GM12874 (cell line): Measurements from ENCODE around the gene CCT3.

Experiments used
- CTCF ChIP-seq: IDR thresholded peaks from 2 replicates; pipeline ENCODE4 v1.5.1; 2011; ENCODE audit warnings: low read depth, mild to moderate bottlenecking, control low read depth, low read length, moderate library complexity; ENCODE audit not compliant: insufficient read depth

The CCT3 gene

GRCh38 chr1:156384007-156384406 is 45.9 kb upstream of the CCT3 start:
- TF ChIP-seq CTCF, result no peak

DNA sequence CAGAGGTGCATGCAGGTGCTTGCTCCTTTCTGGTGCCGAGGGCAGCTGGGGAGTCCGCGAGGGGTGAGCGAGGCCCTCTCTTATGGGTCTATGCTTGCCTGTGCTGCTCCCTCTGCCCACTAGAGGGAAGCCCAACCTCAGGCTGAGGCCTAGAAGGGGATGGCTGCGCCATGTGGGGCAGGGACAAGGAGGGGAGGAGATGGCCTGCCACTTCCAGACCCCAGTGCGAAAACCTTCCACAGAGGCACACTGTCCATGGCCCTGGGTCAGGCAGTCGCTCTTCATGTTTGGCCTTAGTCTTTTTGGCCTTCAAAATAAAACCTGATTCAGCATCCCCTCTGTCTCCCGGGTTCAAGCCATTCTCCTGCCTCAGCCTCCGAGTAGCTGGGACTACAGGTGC is 44.9 kb upstream of the CCT3 start:
- TF ChIP-seq CTCF, result peak; percentile 92

- no peak for TF ChIP-seq CTCF
Observed at GRCh38 chr1:156382561-156382960, 44.5 kb upstream of the CCT3 start.

- no peak for TF ChIP-seq CTCF
Observed at GRCh38 chr1:156379420-156380165, 41.5 kb upstream of the CCT3 start.

DNA sequence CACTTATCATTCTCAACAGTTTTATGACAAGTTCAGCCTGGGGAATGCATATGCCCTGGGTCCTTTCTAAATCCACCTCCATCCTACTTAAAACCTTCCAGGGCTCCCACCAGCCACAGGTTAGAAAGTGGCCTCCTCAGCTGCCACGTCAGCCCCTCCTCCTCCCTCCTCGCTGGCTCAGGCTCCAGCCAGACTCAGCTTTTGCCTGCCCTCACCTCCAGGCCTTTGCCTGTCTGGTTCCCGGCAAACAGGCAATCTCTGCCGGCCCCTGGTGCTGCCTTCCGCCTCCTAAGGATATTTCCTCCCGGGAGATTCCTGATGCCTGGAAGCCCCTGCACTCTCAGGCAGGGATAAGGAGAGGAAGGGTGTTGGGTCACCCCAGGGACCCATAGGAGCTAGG is 40.5 kb upstream of the CCT3 start:
- no peak for TF ChIP-seq CTCF

DNA sequence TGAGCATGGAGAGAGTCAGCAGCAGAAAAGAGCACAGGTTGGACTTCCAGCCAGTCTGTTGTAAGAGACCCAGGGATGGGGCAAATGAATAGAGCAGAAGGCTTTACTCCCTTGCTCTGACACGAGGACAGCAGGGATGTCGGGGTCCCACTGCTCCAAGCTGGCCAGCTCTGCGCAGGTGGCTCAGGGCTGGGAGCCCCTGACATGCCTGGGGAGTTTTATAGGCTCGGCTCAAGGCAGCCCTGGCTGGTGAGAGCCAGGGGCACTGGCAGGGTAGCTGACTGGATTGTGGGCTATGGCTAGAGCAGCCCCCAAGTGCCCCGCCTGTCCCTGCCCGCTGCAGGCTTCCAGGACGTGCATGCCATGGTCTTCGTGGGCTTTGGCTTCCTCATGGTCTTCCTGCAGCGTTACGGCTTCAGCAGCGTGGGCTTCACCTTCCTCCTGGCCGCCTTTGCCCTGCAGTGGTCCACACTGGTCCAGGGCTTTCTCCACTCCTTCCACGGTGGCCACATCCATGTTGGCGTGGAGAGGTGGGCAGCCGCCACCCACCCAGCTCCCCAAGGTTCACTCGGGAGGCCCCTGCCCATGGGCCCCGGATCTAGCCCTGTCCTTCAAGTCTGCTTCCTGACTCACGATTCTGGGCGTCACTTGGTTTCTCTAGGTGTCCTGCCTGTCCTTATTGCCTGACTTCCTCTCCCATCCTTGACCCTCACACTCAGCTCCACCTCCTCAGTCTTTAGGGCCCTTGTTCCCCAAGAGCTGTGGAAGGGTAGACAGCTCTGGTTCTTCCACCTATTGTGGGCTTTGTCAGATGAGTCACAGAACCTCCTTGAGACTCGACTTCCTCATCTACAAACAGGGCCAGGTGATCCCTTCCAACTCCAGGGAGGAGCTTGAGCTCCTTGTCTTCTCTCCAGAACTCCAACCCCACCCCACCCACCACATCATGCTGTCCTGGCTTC is 39.1 kb upstream of the CCT3 start:
- TF ChIP-seq CTCF, result no peak

- TF ChIP-seq CTCF, result no peak
Observed at GRCh38 chr1:156376146-156376545, 38.1 kb upstream of the CCT3 start.
